Occipital lobe (tissue), 2 donors: ENCODE results near the gene JAG1. TPM values are rescaled to one million over a fixed set of nuclear protein-coding genes. Genes with fewer than 3 reads are reported as not detected.

ENCODE experiments used
- DNase-seq: peaks from one replicate; lab custom pipeline; 2025; lab: John Stamatoyannopoulos, UW
- total RNA-seq: library from RNA; depleted of rRNA; stranded (reverse); fragments of >200 nt; gene quantifications from one replicate; pipeline ENCODE4 v1.2.3, GENCODE V29; 2014

The JAG1 gene
- total RNA-seq, 1 donor from 2014 or later, result 26.0 TPM

- DNase-seq, result no peak
Observed at GRCh38 chr20:10668677-10669368, 5.0 kb downstream of the JAG1 start.

- DNase-seq, result no peak
Observed at GRCh38 chr20:10667560-10668167, 6.1 kb downstream of the JAG1 start.

DNA sequence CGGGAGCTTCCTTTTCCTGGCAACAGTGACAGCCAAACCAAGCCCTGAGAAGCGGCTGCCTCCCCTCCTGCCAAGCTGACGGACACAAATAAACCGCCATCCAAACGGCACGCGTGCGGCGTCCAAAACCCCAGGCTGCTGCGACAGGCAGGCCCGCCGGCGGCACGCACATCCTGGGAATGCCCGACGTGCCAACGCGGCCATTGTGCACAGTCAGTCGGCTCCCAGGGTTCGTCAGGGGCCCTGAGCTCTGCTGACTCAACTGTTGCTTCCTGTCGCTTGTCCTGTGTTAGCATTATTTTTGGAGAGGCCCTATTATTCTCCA, 6.8 kb downstream of the JAG1 start:
- peak; percentile 14 for DNase-seq

DNA sequence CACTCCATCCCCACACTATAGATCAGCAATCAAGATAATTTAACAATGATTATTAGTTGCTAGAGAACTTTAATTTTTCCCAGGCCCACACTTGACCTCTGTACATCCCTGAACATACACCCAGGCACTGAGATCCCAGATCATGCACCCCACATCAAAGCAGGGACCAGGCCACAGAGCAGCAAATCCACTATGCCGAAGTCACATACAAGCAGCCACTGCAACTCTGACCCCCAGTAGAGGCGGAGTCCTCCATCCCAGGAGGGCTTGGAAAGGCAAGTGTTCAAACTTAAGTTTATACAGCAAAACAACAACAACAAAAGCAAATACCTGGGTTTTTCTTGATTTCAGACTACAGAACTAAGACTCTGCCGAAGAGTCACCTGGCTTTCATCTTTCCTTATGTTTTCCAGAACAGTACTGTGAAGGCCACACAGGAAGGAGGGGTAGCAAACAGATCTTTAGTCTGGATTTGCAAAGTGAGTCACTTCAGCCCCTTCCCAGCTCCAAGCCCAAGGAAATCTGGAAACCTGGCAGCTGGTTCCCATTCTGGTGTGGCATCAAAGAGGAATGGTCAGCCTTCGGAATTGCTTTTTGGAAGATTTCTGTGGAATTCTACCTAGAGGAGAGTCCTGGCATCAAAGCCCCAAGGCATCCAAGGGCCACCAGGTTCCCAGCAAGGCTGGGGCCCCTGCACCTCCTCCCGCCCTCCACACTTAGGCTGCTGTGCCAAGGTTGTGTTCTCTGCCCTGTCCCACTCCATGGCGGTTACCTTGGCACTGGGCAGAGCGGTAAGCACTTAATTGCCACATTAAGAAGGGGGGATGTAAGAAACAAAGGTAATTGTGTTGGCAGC, 7.3 kb downstream of the JAG1 start:
- DNase-seq, result no peak

GRCh38 chr20:10665791-10666190, 8.0 kb downstream of the JAG1 start:
- DNase-seq, result no peak

- no peak for DNase-seq
Observed at GRCh38 chr20:10665027-10665561, 8.7 kb downstream of the JAG1 start.

DNA sequence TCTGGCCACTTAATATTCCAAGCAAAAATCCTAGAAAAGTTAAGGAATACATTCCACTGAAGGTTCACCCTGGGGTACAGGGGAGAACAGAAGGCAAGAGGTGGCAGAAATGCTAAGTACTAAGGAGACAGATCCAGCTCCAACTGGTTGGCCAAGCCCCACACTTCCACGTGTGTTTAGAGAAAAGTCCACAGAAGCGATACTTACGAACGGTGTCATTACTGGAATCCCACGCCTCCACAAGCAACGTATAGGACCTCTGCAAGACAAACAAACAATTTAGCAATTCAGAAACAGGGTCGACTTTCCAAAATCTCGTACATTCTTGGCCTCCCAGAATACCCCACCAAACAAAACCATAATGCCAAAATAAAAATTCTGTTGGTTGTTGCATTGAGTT, 10.0 kb downstream of the JAG1 start:
- no peak for DNase-seq

DNA sequence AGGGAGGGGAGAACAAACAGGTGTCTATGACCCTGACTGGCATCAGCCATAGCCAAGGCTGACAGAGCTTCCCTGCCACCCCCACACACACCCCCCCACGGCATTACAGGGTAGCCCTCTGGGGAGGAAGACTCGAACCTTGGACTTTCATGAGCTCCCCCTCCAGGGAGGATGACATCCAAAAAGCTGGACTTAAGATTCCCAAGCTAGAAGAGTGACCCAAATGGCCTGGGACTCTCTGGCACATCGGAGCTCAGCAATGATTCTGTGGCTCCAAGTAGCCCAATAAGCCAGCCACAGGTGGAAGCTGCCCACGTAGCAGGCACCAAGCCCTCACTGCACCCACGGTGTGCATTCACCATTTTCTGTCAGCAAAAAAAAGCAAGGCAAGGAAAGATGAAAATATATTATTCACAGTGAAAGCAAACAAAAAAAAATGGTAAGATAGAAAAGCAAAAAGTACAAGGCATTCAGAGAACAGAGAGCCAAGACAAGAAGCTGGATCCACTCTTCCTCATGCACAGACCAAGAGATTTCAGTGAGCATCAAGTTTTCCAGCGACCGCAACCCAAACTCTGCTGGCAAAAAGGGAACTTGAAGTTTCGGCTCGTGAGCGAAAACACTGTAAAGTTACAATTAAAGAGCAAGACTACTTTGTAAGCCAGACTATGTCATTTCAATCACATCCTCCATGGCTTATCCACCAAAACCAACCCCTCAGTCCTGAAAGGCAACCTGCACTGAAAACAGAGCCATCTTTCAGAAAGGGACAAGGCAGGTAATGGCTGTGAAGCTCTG, 10.9 kb downstream of the JAG1 start:
- no peak for DNase-seq

DNA sequence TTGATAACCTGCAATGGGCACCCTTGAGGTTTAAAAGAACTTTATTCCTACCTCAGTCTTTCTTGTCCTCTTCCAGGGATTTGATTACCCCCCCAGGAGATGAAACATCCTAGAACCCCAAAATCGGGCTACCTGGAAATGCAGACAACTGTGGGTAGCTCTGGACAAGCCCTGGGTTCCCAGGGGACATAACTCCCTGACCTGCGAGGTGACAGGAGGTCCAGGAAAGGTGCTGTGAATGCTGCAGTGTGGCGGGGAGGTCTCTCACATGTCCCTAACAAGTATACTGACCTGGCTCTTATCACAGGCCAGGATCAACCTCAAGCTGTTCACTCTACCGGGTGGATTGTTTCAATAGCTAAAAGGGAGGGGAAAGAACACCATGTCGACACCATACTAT, 11.6 kb downstream of the JAG1 start:
- no peak for DNase-seq

- no peak for DNase-seq
Observed at GRCh38 chr20:10661261-10661660, 12.5 kb downstream of the JAG1 start.

- no peak for DNase-seq
Observed at GRCh38 chr20:10660661-10661060, 13.1 kb downstream of the JAG1 start.

DNA sequence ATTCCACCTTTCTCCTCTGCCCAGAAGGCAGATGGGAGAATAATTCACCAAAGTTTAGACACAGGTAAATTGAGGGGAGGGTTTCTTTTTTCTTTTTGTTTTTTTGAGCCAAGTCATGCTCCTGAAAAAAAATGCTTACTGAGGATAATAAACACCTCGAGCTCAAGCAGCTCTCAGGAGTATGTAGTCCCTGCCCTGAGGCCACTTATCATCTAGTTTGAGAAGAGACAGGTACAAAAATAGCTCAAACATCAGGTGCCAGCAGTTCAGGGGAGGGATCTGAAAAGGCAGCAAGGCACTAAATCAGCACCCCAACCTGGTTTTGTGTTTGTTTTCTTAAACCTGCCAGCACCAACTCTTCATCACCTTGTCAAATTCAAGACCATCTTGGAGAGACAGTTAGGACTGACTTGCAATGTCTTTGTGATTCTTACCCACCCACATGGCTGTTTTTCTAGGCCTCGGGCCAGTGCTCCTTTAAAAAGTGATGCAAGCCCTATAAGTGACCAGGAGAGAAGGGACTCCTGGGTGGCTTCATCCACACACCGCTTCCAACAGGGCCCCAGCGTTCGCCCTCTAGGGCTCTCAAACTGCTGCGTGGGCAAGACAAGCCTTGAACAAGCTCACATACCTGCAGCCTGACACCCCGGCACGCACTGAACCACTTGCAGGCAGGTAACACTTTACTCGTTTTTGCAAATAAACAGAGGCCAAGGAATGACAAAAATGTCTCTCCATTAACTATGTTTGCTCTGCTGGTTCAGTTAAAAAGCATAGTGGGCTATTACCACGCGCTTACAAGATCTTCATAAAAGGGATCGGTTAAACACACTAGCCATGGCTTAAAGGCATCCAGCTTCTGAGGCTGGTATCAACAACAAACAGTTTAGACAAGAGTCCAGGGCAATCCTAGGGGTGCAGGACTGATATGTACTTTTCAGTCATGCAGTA, 13.9 kb downstream of the JAG1 start:
- no peak for DNase-seq

- no peak for DNase-seq
Observed at GRCh38 chr20:10658876-10659632, 14.7 kb downstream of the JAG1 start.

- no peak for DNase-seq
Observed at GRCh38 chr20:10658051-10658823, 15.6 kb downstream of the JAG1 start.

DNA sequence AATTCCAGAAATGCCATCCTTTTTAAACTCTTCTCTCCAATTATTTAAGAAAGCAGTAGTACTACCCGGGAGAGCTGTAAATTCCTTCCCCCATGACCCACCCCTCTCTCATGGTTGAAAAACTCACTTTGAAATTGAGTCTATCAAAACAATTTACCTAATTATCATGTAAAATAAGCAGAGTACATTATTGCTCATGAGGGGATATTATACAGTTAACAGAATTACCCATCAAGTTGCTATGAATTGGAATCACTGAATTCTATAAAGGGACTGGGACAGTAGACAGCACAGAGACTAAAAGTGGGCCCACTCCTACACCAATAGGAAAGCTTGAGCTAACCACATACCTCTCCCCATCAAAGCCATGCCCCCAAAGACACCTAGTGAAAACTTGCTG, 16.3 kb downstream of the JAG1 start:
- DNase-seq, result no peak

GRCh38 chr20:10655720-10656669, 17.8 kb downstream of the JAG1 start:
- DNase-seq, result no peak

DNA sequence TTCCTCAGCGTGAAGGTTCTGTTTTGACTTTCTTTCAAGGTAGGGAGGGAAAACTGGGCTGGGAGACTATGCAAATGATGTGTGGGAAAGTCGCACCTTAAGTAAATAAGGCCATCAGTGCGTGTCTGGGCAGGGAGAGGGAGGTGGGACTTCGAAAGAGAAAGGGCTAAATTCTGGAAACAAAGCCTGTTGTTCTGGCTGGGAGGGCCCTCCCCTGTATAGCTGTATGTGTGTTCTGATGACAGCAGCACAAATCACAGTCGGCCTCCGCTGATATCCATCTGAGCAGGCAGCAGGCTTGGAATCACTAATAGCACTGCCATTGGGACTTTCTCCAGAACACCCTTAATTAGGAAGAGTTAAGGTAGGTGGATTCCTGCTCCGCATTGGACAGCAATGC, 19.2 kb downstream of the JAG1 start:
- DNase-seq, result no peak

DNA sequence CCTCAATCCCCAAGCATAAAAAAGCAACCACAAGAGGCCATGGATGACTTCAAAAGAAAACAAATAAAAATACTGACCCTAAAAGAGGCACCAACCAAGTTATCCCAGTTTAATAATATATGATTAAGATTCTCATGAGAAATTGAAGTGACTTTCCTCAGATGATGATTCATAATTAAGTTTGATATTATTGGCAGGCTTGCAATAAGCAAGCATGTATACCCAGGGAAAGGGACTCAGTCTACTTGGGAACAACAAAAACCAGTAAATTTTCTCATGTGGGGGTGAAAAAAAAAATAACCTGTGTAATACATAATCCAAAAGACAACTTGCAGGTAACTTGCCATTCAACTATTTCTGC, 19.6 kb downstream of the JAG1 start:
- DNase-seq, result no peak
